HG02763 (cell line): Measurements from ENCODE around the gene PRRC2B.
"Not testable (repeated sequence)": the region's sequence is repeated elsewhere in the genome, so short reads cannot be mapped to it uniquely, and the experiment has no call there.

Experiments
- ATAC-seq: cut with Tn5 transposase; IDR thresholded peaks from one replicate; pipeline ENCODE4 v1.9.1; 2021; ENCODE audit warnings: mild to moderate bottlenecking, moderate library complexity; ENCODE audit not compliant: unreplicated experiment

Gene PRRC2B

DNA sequence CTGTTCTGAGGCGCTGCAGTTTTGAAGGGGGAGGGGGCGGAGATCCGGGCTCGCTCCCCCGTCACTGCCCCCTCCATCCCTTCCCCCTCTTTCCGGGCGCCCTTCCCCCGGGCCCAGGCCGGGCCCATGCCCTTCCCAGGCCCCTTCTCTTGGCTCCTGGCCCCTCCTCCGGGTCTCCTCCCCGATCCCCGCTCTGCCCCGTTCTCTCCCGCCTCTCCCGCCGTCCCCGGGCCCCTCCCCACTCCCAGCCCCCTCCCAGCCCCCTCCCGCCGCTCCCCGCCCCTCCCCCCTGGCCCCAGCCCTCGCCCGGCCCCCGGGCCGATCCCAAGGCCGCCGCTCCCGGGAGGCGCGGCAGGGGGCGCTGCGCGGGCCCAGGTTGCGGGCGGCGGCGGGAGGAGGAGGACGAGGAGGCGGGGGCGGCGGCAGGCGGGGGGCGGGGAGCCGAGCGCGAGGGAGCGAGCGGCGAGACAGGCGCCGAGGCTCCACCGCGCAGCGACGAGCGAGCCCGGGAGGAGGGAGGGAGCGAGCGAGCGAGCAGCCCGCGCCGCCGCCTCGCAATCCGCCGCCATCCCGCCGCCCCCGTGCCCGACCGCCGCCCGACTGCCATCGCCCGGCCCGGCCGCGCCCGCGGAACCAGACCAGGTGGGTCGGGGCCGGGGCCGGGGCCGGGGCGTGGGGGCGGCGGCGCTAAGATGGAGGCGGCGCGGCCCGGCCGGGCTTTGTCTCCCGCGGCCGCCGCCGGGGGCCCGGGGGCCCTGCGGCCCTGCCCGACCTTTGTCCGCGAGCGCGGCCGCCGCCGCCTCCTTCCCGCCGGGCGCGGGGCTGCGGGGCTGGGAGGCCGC, at the start of gene PRRC2B:
Gene PRRC2B, plus strand, starts transcription at position 465 of the 842 bp plus-strand sequence. CDS start 36,059 bp downstream, outside the sequence.
- ATAC-seq, result peak; percentile 55

DNA sequence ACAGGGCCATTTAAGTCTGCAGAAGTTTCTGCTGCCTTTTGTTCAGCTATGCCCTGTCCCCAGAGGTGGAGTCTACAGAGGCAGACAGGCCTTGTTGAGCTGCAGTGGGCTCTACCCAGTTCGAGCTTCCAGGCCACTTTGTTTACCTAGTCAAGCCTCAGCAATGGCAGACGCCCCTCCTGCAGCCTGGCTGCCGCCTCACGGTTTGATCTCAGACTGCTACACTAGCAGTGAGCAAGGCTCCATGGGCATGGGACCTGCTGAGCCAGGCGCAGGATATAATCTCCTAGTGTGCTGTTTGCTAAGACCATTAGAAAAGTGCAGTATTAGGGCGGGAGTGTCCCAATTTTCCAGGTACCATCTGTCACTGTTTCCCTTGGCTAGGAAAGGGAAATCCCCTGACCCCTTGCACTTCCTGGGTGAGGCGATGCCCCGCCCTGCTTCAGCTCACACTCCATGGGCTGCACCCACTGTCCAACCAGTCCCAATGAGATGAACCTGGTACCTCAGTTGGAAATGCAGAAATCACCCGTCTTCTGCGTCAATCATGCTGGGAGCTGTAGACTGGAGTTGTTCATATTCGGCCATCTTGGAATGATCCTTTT, 48.9 kb upstream of the PRRC2B start:
- not testable (repeated sequence) for ATAC-seq

DNA sequence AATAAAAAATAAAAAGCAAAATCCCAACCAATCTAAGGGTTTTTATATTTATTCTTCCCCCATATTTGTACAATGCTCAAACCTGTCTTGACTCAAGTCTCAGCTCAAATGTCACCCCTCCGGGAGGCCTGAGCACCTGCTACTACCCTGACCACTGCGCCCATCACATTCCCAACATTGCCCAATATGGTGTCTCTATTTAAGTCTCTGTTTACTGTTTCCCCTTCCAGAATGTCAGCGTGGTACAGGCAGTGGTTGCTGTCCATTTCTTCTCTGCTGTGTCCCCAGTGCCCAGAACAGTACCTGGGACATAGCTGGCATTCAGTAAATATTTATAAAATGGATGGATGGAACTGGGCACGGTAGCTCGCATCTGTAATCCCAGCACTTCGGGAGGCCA, 47.3 kb upstream of the PRRC2B start:
- ATAC-seq, result no peak

DNA sequence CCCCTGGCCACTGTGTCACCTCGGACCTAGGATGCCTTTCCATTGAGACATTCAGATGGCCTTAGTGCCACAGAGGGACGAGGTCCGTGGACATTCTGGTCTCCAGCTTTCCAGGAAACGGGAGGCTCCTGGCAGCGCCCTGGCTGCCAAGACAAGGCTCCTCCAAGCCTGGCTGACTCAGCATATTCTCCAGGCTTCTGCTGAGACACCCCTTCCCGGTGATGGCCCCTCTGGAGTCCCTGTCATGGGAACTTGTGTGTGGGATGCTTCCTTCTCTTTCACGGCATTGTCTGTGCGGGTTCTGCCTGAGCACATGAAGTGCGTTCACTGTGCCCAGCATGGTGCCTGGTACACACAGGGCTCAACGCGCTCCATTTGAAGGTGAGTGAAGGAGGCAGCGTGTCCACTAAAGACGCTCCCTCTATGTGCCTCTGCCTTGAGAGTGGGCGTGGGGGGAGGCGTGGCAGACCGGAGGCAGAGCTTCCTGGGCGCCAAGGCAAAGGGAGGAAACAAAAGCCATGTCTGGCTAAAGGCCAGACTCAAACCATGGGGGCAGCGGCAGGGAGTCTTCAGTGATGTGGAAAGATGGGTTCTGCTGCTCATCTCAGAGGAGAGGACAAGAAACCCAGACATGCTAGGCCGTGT, 46.4 kb upstream of the PRRC2B start:
- ATAC-seq, result no peak

DNA sequence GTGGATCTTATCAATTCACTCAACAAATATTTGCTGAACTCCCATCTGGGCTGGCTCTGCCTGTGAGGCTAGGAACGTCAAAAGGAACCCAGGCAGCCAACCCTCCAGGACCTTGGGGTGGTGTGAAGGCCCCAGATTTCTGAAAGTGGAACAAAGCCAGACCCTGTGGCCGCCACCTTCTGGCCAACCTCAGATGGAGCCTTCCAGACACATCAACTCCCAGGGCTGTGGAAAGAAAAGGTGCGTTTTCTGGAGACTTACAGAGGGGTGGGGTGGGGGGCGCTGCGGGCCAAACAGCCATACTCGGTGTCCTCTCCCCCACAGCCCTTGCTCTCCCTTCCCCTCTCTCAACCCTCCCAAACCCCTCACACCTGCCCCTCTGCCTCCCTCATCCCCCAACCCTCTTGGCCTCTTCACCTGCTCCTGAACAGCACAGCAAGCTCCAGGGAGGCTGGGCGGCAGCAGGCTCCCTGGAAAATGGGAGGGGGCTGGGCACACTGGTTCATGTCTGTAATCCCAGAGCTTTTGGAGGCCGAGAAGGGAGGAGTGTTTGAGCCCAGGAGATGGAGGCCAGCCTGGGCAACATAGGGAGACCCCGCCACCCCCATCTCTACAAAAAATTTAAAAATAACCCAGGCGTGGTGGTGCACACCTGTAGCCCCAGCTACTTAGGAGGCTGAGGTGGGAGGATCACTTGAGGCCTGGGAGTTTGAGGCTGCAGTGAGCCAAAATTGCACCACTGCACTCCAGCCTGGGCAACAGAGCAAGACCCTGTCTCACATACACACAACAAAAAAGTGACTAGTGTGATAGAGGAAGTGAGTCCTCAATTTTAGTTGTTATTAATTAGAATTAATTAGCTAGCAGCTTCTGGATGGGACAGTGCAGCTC, 45.0 kb upstream of the PRRC2B start:
- ATAC-seq, result no peak

DNA sequence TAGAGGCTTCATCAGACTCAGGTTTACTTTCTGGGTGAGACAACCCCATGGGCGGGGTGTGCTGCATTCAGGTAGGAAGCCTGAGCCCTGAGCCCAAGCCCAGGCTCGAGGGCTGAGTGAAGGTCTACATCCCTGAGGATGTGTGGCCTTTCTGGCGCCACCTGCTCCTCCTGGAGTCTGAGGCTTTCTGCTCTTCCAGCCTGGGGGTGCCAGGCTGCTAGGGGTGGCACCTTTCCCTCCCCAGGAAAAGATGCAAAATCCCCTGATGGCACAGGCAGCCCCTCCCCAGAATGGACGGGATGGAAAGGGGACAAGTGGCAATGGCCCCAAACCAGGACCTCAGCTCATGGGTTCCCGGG, 44.4 kb upstream of the PRRC2B start:
- no peak for ATAC-seq

DNA sequence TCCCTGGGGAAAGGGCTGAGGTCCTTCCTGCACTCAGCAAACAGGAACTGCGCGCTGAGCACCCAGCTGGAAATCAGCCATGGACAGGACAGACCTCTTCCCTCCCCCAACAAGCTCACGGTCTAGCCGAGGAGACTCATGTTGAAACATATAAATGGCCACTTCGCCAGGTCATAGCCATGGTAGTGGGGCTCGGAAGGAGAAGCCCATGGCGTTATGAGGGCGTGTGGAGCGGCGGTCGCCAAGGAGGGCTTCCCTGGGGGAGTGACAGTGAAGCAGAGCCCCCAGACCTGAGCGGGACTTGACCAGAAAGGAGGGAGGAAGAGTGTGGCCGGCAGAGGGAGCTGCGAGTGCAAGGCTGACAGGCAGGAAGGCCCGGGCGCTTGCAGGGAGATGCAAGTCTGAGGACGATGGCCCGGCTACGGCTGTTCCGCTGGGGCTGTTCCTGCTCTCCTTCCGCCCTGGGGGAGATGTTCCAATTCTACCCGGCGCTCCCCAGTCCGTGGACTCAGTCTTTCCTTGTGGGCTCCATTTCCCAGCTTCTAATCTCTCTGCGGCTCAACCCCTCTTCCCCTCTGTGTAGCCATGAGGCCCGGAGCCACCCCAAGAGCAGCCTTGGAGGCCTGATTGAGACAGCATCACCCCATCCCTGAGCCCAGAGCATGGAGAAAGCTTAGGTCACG, 43.9 kb upstream of the PRRC2B start:
- ATAC-seq, result no peak

DNA sequence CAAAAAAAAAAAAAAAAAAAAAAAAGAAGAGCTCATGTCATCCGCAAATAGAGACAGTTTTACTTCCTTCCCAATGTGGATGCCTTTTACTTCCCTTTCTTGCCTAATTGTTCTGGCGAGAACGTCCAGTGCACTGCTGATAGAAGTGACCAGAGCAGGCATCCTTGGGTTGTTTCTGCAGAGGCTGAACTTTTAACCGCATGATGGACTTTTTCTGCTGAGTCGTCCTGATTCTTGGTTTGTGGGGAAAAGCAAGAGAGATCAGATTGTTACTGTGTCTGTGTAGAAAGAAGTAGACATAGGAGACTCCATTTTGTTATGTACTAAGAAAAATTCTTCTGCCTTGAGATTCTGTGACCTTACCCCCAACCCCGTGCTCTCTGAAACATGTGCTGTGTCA, 37.4 kb upstream of the PRRC2B start:
- not testable (repeated sequence) for ATAC-seq

DNA sequence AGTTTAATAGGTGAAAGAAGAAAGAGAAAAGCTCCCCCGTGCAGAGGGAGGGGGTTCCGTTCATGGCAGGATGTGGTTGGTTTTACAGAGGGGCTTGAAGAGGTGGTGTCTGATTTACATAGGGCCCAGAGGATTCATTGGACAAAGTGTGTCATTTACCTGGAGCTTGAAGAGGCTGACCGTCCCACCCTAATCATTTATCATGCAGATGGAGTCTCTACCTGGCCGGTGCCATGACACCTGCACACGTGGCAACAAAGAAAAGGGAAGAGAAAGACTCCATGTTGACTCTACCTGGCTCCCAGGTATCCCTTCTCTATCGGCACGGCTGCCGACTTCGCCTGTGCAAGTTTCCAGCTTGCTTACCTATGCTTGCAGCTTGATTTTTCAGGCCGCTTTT, 35.3 kb upstream of the PRRC2B start:
- ATAC-seq, result no peak

DNA sequence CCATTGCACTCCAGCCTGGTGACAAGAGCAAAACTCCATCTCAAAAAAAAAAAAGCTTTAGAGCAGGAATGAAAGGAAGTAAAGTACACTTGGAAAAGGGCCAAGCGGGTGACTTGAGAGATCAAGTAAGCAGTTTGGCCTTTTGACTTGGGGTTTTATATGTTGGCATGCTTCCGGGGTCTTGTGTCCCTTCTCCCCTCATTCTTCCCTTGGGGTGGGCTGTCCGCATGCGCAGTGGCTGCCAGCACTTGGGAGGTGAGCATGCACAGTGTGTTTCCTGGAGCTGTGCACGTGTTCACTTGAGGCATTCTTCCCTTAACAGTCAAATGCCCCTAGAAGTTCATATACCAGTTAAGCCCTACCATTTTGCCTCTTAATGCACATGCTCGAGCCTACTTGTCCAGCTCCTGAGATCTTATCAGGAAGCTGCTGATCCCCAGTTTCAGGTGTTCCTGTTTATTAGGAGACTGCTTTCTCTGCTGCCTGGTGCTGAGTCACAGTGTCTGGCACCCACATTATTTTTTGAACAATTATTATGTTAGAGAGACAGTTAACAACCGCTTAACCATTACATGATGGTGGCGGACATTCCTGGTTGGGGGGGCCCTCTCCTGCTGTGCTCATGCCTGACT, 32.6 kb upstream of the PRRC2B start:
- no peak for ATAC-seq

DNA sequence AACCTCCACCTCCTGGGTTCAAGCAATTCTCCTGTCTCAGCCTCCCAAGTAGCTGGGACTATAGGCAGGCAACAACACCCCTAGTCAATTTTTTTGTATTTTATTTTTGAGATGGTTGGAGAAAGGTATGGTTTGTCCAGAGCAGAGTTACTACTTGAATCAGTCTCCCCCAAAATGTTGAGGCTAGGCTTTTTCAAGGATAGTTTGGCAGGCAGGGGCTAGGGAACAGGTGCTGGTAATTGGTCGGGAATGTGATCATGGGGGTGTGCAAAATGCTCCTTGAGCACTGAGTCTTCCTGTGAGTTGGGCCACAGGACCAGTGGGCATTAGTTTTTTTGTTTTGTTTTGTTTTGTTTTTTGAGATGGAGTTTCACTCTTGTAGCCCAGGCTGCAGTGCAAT, 28.3 kb upstream of the PRRC2B start:
- ATAC-seq, result no peak

DNA sequence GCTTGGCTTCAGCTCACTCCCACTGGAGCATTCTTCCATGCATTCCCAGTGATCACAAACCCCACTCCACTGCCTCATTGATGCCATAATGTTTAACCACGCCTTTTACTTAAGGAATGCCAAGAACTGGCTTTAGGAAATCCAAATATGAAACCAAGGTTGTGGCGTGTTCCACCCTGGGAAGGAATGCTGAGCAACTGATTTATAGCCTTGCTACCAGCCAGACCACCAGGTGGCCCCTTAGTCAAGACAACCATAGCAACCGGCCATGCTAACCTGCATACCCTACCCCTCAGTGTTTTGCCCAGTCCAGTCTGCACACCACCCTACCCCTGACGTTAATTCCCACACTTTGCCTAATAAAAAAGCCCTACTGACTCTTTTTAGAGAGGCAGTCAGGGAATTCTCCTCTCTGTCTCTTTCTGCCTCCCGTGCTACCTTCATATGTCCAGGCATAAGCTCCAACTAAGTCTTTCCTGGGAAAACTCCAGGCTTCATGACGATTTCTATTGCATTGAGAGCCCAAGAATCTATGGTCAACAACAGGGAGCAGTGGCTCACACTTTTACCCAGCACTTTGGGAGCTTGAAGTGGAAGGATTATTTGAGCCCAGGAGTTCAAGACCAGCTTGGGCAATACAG, 27.0 kb upstream of the PRRC2B start:
- no peak for ATAC-seq

DNA sequence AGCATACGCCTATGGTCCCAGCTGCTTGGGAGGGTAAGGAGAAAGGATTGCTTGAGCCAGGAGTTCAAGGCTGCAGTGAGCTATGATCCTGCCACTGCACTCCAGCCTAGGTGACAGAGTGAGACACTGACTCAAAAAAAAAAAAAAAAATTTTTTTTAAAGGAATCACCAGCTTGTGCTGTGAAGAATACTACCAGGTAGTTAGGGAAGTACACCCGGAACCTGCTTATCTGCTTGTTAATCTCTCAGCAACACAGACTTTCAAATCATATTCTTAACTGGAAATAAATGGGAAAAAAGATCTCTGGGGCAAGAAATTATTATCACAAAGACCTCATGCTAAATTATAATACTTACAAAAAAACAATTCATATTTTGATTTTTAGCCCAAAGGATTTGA, 26.4 kb upstream of the PRRC2B start:
- ATAC-seq, result no peak

DNA sequence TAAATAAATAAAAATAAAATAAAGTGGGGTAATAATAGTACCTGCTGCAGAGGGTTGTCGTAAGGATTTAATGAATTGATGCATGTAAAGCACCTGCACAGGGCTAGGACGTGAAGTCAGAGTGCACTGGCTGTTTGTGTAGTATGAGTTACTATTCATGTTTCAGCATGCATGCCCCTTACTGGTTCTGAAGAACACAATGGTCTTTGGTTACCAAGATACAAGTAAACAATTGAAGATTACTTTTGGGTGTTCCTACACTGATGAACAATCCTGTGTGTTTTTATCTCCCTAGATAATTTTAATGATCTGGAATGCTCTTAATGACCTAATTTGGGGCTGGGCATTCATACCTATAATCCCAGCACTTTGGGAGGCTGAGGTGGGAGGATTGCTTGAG, 23.2 kb upstream of the PRRC2B start:
- ATAC-seq, result no peak

DNA sequence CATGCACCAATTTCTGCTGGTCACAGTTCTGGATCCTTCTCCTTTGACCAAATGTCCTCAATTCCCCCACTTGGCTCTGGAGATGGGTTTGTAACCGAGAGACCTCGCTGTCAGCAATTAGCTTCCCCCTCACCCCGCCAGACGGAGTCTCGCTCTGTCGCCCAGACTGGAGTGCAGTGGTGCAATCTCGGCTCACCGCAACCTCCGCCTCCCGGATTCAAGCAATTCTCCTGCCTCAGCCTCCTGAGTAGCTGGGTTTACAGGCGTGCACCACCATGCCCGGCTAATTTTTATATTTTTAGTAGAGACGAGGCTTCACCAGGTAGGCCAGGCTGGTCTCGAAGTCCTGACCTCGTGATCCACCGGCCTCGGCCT, 21.3 kb upstream of the PRRC2B start:
- not testable (repeated sequence) for ATAC-seq

DNA sequence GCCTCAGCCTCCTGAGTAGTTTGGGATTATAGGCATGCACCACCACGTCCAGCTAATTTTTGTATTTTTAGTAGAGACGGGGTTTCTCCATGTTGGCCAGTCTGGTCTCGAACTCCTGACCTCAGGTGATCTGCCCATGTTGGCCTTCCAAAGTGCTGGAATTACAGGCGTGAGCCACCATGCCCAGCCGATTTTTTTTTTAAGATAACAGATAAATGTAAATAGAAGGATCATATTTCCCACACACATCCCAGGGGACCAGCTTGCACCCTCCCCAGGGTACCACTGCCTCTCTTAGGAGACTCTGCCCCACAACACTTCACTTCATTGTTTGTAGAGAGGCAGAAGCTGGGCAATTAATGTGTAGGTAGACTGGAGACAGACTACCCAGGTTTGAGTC, 19.2 kb upstream of the PRRC2B start:
- ATAC-seq, result not testable (repeated sequence)

DNA sequence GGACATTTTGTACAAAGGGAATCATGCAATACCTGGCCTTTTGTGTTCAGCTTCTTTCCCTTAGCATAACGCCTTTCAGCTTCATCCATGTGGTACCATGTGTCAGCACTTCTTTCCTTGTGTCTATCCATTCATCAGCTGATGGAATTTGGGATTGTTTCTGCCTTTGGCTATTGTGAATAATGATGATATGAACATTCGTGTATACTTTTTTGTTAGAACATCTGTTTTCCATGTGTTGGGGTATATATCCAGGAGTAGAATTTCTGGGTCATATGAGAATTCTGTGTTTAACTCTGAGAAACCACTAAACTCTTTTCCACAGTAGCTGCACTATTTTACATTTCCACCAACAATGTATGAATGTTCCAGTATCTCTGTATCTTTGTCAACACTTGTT, 14.8 kb upstream of the PRRC2B start:
- ATAC-seq, result no peak

DNA sequence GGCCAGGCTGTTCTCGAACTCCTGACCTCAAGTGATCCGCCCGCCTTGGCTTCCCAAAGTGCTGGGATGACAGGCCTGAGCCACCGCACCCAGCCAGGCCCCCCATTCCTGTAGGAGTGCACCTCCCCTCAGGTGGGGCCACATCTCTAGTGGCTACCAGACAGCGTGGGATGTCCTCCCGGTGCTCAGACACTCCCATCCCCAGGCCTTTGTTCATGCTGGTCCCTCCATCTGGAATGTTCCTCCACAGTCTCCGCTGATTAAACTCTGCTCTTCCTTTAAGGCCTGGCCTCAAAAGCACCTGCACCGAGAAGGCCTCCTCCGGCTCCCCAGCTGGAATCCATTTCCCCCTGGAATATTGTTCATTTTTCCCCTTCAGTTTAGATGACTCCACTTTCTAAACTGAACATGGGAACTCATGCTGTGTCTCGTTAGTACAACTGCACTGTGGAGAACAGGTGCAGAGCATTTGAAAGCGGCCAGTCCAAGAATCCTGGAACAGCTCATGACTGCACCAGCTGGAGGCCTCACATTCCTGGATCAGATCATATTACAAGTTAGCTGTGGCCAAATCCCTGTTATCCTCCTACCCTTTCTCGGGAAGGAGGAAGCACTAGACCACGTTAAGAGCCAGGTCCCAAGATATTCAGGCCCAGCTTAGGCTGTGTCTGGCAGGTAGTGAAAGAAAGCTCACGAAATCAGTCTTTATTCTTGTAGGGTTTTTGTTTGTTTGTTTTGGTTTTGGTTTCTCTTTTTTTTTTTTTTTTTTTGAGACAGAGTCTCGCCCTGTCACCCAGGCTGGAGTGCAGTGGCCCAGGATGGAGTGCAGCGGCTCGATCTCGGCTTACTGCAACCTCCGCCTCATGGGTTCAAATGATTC, 10.8 kb upstream of the PRRC2B start:
- no peak for ATAC-seq

DNA sequence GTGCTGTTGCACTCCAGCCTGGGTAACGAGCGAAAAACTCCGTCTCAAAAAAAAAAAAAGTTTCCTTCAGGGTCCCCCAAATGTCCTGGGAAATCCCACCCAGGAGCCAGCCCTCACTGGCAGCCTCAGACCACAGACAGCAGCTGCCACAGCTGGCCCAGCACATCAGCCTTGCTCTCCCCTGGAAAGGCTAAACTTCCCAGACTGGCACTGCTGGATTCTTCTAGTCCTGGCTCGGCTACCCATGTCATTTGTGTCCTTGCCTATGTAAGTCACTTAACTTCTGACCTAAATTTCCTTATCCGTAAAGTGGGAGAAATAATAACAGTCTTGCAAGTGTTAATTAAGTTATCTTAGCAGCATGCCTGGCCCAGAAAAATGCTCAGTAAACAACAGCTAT, 8.6 kb upstream of the PRRC2B start:
- no peak for ATAC-seq
